HG03135 (cell line): ENCODE measurements around the gene GRM7.

Source experiments
- ATAC-seq: cut with Tn5 transposase; IDR thresholded peaks from one replicate; pipeline ENCODE4 v1.9.1; 2021; ENCODE audit warnings: mild to moderate bottlenecking, moderate library complexity; ENCODE audit not compliant: unreplicated experiment

Gene GRM7

GRCh38 chr3:7565574-7565973 is 704.7 kb downstream of the GRM7 start:
- no peak for ATAC-seq

GRCh38 chr3:7567160-7567559 is 706.2 kb downstream of the GRM7 start:
- no peak for ATAC-seq

- ATAC-seq = no peak
These were observed 707.7 kb downstream of the GRM7 start for GRCh38 chr3:7568526-7569184.

GRCh38 chr3:7573330-7573729 is 712.4 kb downstream of the GRM7 start:
- ATAC-seq = no peak

GRCh38 chr3:7574435-7574834 is 713.5 kb downstream of the GRM7 start:
- no peak for ATAC-seq

GRCh38 chr3:7576071-7576470 is 715.2 kb downstream of the GRM7 start:
- ATAC-seq = no peak

- ATAC-seq = no peak
These were observed 715.6 kb downstream of the GRM7 start for GRCh38 chr3:7576506-7576905.

GRCh38 chr3:7577513-7577912 is 716.6 kb downstream of the GRM7 start:
- no peak for ATAC-seq

GRCh38 chr3:7581831-7582230 is 720.9 kb downstream of the GRM7 start:
- ATAC-seq = no peak

GRCh38 chr3:7585052-7585451 is 724.1 kb downstream of the GRM7 start:
- no peak for ATAC-seq

GRCh38 chr3:7588236-7588635 is 727.3 kb downstream of the GRM7 start:
- no peak for ATAC-seq

- ATAC-seq = no peak
These were observed 728.6 kb downstream of the GRM7 start for GRCh38 chr3:7589526-7589925.

- ATAC-seq = no peak
These were observed 741.4 kb downstream of the GRM7 start for GRCh38 chr3:7602297-7602696.

- ATAC-seq = no peak
These were observed 746.2 kb downstream of the GRM7 start for GRCh38 chr3:7607083-7607482.

- no peak for ATAC-seq
These were observed 746.8 kb downstream of the GRM7 start for GRCh38 chr3:7607676-7608075.

- no peak for ATAC-seq
These were observed 749.7 kb downstream of the GRM7 start for GRCh38 chr3:7610634-7611033.

- ATAC-seq = no peak
These were observed 754.1 kb downstream of the GRM7 start for GRCh38 chr3:7615043-7615442.

GRCh38 chr3:7618606-7619005 is 757.7 kb downstream of the GRM7 start:
- ATAC-seq = no peak

GRCh38 chr3:7620401-7620800 is 759.5 kb downstream of the GRM7 start:
- ATAC-seq = no peak

GRCh38 chr3:7621046-7621630 is 760.2 kb downstream of the GRM7 start:
- ATAC-seq = no peak

GRCh38 chr3:7621651-7622050 is 760.7 kb downstream of the GRM7 start:
- no peak for ATAC-seq

GRCh38 chr3:7625021-7625420 is 764.1 kb downstream of the GRM7 start:
- ATAC-seq = no peak

GRCh38 chr3:7630351-7630911 is 769.5 kb downstream of the GRM7 start:
- no peak for ATAC-seq
